ENCODE results near the gene SYCE1. TPM values are rescaled to one million over a fixed set of nuclear protein-coding genes. Genes with fewer than 3 reads are reported as not detected.

Gene SYCE1
- total RNA-seq, 1 donor from 2014 or later = not detected

DNA sequence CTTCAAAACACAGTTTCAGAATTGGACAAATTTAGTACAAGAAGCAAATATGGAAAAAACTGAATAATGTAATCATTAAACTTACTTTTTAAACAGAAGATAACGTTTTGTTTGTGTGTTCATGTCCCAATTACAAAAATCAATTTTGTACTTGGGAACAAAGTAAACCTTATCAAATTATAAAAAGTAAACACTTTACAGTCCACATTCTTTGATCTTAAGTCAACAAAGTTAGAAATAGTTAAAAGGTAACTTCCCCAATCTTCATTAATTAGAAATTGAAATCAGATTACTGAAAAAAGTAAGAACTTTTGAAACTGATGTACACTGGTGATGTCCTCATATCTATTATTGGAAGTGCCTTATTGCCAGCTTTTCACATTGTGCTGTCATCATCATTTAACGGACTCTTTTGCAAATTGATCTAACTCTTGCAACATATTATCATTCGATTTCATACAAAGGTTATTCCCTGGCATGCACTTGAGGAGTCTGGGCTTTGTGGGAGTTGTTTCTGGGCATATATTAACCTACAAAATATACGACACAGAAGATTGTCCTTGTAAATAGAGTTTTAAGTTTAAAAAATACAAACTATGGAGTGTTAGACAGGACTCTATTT lies 53.4 kb downstream of the SYCE1 start:
- no peak for ATAC-seq

DNA sequence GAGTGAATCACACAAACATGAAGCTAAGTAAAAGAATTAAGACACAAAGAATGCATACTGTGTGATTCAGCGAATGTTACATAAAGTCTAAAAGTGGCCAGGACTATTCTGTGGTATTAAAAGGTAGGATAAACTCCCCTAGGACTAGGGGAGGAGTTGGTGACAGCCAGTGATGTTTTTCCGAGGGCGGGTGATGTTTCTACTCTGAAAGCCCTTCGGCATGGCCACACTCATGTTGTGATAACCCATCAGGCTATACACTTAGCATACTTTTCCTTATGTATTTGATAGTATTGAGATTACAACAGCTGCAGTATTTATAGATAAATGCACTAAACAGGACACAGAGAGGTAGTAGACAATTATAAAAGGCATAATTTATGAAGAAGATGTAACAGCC lies 54.0 kb downstream of the SYCE1 start:
- ATAC-seq = no peak

DNA sequence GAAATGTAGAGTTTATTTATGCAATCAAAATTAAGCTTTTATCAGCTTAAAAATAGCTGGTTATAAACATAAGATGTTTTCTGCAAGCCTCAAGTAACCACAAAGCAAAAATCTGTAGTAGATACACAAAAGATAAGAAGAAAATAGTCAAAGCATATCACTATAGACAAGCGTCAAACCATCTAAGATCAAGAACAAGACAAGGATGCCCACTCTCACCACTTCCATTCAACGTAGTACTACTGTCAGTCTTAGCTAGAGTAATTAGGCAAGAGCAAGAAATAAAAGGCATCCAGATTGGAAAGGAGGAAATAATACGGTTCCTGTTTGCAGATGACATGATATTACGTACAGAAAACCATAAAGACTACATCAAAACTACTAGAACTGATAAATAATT lies 55.7 kb downstream of the SYCE1 start:
- ATAC-seq = no peak

Other genes starting within 250 kb of the SYCE1 start
- gene CALY, start 228.7 kb downstream of the SYCE1 start, total RNA-seq = not detected
- not detected for gene PRAP1, start 218.2 kb downstream of the SYCE1 start, total RNA-seq
- 10.2 TPM for gene FUOM, start 207.6 kb downstream of the SYCE1 start, total RNA-seq
- 79.5 TPM for gene ECHS1, start 192.2 kb downstream of the SYCE1 start, total RNA-seq
- 11.3 TPM for gene PAOX, start 186.3 kb downstream of the SYCE1 start, total RNA-seq
- gene MTG1, start 171.4 kb downstream of the SYCE1 start, total RNA-seq = 35.2 TPM
- gene SPRN, start 141.0 kb downstream of the SYCE1 start, total RNA-seq = 0.12 TPM
- 0.56 TPM for gene SCART1, start 111.6 kb downstream of the SYCE1 start, total RNA-seq
- 10.6 TPM for gene CYP2E1, start 38.2 kb downstream of the SYCE1 start, total RNA-seq
- not detected for gene FRG2B, start 61.2 kb upstream of the SYCE1 start, total RNA-seq

All from esophagus mucosa (tissue), 1 donor.